ENCODE results near the gene EYS.

GRCh38 chr6:65285275-65285674 is 421.8 kb downstream of the EYS start:
- TF ChIP-seq, protein P1, sequence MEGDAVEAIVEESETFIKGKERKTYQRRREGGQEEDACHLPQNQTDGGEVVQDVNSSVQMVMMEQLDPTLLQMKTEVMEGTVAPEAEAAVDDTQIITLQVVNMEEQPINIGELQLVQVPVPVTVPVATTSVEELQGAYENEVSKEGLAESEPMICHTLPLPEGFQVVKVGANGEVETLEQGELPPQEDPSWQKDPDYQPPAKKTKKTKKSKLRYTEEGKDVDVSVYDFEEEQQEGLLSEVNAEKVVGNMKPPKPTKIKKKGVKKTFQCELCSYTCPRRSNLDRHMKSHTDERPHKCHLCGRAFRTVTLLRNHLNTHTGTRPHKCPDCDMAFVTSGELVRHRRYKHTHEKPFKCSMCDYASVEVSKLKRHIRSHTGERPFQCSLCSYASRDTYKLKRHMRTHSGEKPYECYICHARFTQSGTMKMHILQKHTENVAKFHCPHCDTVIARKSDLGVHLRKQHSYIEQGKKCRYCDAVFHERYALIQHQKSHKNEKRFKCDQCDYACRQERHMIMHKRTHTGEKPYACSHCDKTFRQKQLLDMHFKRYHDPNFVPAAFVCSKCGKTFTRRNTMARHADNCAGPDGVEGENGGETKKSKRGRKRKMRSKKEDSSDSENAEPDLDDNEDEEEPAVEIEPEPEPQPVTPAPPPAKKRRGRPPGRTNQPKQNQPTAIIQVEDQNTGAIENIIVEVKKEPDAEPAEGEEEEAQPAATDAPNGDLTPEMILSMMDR (IDR thresholded peaks at IDR 0.05), result no peak
- TF ChIP-seq POLR2A (IDR thresholded peaks at IDR 0.05; ENCODE audit: low read depth), result no peak
- no peak for TF ChIP-seq POLR2AphosphoS5 (IDR thresholded peaks at IDR 0.05)
- TF ChIP-seq EP300 (IDR thresholded peaks at IDR 0.05), result no peak
